Left forelimb (tissue), 1 donor: ENCODE results near the gene PTPRN2.

Source experiments
- DNase-seq: peaks from one replicate; pipeline ENCODE4 v3.0.0-alpha.2; 2018; ENCODE audit warnings: low spot score

PTPRN2 gene

DNA sequence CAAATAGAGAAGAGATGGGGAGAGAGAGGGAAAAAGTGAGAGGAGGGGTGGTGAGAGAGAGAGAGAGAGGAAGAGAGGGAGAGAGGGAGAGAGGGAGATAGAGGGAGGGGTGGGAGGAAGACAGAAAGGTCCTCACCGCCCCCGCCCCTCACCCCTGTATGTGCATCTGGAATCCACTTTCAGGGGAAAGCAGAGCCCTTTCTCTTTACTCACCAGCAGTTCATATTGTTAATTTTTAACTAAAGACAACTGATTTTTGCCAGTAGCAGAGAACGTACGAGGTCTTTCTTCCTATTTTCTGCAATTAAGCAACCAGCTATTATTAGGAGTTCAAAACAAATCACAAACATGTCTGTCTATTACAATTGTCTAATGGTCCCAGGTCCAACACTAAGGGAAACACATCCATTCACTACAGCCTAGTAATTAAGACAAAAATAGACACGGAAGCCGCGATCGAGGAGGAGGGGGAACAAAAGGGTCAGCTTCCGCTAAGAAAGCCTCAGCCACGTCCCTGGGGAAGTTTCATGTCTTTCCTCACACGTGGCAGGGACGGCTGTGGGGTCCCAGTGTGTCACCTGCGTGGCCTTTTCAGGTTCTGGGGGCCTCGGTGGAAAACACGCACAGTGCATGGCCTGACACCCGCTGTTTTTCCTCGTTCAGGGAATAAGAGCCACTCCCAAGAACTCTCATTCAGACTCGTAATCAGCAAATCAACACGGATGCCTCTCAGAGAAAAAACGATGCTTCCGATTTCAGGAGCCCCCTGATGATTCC is 572.0 kb downstream of the PTPRN2 start:
- peak; percentile 66 for DNase-seq

DNA sequence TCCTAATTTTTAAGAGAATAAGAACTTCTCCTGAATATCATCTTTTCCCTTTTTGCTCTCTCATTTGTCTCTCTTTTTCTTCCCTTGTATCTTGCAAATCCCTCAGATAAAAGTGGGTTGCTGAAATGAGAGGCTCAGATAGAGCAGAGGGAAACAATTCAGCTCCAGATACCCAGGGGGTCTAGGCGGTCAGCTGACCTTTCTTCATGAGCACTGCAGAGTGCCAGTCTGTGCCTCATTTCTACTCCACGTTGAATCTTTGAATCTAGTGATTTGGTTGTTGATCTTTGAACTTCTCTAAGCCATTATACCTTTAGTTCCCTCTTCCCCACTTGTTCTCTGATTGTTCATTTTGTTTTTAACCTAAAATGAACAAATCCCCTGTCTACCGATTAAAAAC is 572.6 kb downstream of the PTPRN2 start:
- DNase-seq = no peak

DNA sequence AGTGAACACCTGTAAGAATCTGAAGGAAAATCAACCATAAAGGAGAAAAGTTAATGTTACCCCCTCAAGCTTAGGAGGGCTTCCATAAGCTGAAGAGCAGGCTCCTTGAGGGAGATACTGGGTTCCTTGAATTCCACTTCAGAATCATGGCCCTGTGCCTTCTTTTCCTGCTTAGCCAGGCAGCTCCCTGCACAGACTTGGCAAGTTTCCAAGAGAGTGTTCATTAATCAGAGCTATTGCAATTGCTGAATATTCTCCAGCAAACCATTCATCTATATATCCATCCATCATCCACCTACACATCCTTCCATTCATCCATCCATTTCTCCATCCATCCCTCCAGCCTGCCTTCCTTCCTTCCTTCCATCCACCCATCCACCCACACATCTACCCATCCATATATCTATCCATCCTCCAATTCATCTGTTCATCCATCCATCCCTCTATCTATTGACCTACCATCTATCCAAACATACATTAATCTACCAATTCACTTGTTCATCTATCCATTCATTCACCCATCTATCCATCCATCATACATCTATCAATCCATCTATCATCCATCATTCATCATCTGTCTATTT is 574.4 kb downstream of the PTPRN2 start:
- no peak for DNase-seq

DNA sequence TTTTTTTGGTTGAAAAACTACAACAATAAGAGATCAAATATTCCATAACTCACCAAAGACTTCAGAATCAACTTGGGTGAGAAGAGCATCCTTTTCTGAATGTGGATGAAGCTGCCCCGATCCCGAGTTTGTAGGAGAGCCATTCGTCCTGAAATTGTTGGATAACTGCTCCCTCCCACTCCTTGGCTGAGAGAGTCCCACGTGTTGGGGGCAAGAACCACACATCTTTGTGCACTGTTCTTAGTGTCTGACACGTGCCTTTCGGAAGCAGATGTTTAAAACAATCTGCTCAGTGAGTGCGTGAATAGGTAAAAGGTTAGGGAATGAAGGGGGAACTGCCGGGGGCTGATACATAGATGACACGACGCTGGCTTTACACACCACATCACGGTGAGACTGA is 575.7 kb downstream of the PTPRN2 start:
- no peak for DNase-seq

DNA sequence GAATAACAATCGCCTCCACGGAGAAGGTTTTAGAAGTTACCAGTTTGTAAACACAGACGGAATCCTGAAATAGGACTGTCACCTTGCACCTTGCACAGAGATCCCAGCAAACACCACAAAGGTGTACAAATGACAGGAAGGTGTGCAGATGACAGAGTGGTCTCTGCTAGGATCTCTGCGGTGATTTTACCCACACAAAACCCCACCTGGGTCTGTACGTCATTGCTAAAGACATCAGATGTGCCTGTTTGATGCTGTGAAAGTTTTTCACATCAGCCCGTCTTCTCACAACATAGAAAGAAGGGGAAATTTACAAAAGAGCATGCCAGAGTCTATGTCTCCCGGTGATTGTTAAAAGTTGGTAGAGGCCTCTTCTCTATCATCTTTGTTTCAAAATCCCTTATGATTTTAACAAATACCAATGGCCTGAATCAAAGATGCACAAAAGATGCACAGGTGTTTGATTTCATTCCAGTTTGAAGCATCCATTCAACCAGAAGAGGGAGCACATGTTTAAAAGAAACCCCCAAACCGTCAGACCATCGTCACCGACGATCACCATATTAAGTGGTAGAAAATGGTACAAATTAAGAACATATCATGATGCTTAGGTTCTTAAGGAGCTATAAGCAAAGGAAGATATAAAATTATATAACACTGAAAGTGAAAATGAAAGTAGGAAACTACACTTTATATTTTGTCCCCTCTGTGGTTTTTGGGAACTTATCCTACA is 576.5 kb downstream of the PTPRN2 start:
- no peak for DNase-seq

DNA sequence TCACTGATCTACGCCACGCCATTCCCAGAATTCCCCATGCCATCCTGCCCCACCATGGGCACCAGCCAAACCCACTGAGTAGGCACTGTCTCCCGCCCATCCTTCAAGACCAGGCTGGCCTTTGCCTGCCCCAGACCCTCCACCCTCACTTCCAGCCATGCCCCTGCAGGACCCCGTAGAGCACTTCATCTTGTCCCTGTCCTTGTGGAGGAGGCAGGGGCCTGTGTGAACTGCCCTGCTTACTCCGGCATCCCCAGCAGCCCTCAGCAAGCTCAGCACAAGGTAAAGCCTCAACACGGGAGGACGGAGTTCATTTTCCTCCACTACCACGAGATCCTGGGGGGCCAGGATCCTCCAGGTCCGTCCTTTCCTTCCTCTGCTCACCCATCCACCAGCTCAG is 577.7 kb downstream of the PTPRN2 start:
- DNase-seq = no peak

DNA sequence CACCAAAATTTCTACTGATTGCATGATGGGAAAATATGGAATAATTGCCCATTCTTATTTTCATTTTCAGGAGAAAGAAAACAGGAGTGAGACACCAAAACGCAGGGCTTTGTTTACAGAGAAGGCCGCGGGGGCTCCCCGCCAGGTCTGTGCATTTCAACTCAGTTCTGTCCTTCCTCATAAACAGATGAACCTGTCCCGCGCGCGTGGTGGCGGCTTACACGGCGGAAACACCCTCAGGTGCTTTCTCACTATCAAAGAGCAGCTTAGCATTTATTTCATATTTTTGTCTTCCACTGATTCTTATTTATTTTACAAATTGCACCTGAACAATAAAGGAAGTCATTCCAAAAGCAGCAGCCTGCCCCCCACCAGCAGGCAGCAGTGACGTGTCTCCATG is 579.4 kb downstream of the PTPRN2 start:
- no peak for DNase-seq

DNA sequence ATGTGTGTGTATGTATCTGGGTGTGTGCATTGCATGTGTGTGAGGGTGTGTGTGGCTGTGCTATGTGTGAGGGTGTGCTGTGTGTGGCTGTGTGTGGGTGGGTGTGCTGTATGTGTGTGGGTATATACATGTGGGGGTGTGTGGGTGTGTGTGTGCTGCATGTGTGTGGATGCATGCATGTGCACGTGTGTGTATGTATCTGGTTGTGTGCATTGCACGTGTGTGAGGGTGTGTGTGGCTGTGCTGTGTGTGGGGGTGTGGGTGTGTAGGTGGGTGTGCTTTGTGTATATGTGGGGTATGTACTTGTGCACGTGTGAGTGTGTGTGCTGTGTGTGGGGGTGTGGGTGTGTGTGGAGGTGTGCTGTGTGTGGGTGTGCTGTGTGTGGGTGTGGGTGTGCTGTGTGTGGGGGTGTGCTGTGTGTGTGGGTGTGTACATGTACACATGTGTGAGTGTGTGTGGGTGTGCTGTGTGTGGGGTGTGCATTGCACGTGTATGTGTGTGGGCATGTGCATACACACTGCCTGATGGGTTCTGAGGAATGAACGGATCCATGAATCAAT is 579.8 kb downstream of the PTPRN2 start:
- no peak for DNase-seq

DNA sequence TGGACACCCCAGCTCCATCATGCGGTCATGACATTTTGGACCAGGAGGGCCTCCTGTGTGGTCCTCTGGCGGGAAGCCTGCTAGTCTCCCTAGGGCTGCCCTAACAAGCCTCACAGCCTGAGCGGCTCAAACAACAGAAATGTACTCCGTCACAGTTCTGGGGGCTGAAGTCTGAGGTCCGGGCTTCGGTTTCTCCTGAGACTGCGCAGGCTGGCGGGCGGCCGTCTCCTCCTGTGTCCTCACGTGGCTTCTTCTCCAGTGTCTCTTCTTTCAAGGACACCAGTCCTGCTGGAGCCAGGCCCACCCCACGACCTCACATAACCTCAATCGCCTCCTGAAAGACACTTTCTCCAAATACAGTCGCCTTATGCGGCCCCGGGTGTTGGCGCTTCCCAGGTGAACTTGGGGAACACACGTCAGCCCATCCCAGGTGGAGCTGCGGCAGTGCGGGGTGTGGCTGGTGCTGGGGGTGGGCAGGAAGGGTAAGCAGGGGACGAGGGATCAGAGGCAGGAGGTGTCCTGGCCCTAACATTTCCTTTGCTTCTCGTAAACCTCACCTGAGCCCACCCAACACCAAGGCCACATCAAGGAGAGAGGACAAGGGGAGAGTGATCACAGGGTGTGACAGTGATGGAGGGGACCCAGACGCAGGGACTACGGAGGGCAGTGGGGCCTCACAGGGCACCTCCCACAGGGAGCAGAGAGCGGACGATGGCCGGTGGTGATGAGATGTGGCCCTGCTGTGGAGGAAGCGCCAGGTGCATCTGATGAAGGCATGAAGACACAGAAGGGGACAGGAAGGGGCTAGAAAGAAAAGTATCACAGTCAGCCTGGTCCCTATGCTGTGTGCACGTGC is 580.6 kb downstream of the PTPRN2 start:
- no peak for DNase-seq

DNA sequence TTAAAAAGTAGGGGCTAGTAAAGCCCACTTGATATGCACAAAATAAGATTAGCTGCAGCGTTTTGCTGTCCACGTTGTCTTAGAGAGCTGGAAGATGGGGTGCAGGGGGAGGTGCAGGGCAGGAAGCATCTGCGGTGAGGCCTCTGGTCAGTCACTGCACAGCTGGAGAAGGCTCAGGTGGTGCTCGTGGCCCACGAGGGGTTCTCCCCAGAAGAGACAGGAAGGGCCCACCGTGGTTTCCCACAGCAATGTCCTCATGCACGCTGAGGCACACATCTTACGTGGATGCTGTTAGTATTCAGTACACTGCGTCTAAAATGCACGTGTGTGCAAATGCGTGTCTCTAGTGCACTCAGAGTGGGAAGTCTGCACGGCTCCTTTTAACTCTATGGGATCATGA is 582.1 kb downstream of the PTPRN2 start:
- no peak for DNase-seq

DNA sequence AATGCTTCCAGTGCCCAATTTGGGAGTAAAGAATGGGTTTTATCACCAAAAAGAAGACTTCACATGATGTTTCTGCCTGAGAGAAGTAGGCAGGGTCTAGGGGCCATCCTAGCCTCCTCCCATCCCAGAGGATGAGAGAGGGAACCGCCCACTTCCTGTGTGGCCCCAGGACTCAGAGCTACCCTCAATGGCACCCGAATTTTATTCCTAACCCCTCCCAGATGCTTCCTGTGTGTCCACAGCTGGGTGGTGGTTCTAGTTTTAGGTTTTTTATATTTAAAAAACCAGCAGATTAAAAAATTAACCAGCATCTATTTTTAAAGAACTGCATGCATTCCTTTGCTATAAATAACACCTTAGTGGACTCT is 583.5 kb downstream of the PTPRN2 start:
- no peak for DNase-seq

DNA sequence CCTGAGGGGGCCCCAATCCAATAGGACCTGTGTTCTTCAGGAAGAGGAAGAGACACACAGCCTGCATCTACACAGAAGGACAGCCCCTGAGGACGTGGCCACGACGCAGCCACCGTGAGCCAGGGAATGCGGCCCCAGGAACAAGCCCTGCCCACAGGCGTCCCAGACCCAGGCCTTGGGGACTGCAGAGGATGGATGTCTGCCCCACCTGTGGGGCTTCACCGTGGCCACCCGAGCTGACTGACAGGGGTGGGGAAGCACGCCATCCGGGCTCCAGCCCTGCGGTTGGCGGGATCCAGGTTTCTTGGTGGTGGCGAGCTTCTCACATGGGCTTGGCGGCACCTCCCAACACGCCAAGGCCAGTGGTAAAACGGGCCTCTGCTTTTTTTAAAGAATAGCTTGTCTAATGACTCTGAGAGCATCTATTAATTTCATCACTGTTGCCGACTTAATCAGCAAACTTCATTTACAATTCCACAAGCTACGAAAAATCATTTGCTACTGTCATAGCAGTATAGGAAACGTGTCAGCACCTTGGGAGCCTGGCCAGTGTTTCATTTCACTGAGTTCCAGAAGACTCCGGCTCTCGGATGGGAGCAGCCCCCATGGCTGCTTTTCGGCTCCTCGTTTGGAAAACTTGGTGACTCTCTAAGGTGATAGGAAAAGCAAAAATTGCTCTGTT is 584.0 kb downstream of the PTPRN2 start:
- no peak for DNase-seq

DNA sequence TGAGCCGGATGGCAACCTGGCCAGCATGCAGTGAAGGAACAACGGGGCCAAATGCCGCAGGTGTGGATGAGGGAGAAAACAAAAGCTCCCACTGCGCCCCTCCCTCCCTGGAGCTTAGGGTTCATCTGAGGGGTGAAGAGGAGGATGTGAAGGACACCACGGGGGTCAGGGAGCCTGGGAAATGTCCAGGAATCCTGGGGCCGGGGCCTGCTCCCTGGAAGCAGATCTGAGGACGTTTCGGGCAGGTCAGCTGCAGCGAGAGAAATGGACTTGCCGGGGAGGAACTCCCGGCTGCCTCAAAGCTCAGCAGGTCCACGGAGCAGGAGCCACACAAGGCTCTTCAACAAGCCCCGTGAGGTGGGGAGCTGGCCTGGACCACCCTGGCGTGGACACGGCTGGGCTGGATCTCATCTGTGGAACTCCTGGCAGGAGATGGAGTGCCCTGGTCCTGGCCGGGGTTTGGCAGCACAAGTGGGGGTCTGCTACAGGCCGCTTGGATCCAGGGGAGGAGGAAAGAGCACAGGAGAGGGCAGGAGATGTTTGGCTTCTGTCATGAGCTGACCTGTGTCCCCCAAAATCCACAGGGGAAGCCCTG is 585.0 kb downstream of the PTPRN2 start:
- no peak for DNase-seq

DNA sequence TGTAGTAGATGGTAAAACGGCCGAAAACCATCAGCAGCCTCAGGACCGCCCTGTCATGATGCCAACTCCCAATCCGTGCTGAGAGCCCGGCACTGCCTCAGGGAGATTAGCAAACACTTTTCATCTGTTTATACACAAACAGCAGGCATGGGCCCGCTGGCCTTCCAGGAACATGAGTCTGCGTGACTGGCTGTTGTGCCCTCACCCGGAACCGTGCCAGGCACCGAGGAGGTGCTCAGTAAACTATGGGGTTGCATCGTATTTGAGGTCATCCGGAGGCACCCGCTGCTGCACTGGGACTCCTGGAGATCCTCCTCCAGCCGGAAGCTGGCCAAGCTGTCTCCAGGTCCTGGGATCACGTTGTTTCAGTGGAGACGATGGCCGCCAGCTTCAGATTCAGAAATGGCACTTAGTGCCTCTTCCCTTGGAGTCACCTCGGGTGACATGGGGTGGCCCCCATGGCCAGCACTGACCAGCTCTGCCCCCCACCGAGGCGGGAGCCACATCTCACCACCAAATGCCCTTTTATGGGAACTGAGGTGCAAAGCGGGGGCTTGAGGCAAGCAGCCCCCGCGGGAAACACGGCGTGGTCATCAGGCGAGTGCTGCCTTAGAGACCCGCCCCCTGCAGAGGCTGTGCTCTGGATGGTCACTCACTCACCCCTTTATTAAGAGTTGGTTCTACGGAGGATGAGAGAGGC is 585.9 kb downstream of the PTPRN2 start:
- no peak for DNase-seq

DNA sequence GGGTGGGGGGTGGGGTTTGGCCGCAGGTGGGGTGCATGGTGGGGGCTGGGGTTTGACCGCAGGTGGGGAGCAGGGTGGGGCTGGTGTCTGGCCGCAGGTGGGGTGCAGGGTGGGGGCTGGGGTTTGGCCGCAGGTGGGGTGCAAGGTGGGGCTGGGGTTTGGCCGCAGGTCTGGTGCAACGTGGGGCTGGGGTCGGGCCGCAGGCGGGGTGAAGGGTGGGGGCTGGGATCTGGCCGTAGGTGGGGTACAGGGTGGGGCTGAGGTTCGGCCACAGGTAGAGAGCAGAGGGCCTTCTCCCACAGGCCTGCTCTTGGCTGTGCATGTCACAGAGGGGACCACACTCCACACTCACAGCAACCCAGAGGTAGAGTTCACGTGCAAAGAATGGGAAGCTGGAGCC is 586.6 kb downstream of the PTPRN2 start:
- no peak for DNase-seq

DNA sequence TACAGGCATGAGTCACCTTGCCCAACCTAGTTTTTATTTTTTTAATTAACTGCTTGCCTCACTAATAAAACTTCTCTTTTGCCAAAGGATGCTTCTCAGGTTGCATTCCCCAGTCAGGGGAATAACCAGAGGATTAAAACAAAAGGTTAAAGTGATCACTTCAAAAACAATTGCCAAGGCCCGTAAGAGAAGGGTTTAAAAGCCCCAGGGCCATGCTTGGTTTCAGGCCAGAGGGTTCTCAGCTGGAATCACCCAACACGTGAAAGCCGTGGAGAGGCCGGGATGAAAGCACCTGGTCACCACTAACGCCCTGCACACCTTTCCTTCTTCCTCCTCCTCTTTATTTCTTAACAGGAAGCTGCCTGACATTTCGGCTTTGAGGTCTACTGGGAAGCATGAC is 587.5 kb downstream of the PTPRN2 start:
- no peak for DNase-seq

DNA sequence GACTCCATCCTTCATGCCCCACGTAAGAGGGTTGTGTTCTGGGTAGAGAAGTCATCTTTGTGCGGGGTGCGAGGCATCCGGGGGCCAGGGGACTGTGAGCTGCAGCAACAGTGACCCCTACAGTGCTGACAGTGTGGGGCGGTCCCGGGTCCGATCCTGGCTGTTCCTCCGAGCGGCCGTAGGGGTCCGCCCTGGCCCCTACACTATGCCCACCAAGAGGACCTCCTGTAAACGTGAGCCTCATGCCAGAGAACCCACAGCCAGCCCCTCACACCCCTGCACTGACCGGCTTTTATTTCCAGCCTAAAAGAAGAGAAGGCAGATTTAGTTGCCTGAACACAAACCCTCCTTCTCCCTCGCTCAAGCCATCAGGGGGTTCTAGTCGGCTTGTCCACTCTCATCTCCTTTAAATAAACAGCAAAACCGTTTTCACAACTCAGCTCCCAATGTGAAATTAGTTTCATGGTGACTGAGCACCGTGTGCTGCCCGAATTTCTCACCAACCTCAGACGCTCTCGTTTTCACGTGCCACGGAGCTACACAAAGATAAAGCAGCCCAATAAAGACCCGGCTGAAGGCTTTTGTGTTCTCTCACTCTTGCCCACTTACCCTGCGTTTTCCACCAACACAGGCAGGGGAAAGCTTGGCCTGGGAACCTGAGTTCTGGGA is 588.6 kb downstream of the PTPRN2 start:
- DNase-seq = no peak

DNA sequence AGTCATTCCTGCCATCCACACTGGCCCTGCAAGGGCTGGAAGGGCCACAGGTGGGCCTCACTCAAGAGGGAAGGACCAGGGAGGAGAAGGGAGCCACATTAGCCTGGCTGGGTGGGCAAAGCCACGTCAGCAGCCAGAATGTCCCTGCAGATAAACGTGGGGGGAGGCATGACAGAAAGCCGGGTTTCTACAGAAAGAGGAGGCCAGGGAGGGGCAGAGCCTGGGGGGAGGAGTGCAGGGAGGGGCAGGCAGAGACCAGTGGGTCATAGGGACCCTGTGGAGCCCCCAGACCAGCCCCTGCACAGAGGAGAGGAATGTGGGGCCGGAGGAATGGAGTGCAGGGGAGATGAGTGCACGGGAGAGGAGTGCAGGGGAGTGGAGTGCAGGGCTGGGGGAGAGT is 590.2 kb downstream of the PTPRN2 start:
- DNase-seq = no peak

DNA sequence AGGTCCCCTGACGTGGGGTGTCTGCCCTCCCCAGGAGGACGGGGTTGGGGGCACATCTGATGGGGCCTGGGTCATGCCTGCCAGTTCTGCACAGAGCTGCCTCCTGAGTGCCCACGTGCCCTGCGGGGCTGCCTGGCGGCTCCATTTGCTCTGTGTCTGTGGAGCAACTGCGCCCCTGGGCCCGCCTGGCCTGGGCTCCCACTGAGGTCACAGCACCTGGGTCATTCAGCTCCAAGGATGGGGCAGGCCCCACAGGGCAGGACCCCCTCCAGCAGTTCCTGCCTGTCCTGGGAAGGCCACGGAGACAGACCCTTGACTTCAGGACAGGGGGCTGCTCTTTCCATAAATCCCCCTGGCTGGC is 590.6 kb downstream of the PTPRN2 start:
- DNase-seq = no peak
